GM19467 (cell line): ENCODE data around the gene GPR39.

ENCODE experiments used
- ATAC-seq: cut with Tn5 transposase; IDR thresholded peaks from one replicate; pipeline ENCODE4 v1.9.1; 2021; ENCODE audit warnings: mild to moderate bottlenecking, moderate library complexity; ENCODE audit not compliant: unreplicated experiment

Gene GPR39

DNA sequence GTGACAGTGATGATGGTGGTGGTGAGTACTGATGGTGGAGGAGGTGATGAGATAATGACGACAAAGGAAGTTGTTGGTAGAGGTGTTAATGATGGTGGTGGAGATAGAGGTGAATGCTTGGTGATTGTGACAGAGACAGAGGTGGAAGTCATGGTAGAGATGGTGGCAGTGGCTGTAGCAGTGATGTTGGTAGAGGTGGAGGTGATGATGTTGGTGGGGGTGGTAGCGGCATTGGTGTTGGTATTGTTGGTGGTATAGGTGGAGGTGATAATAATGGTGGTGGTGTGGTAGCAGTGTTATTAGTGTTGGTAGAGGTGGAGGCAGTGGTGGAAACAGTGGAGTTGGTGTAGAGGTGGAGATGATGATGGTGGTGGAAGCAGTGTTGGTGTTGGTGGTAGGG lies 217.0 kb downstream of the GPR39 start:
- no peak for ATAC-seq

DNA sequence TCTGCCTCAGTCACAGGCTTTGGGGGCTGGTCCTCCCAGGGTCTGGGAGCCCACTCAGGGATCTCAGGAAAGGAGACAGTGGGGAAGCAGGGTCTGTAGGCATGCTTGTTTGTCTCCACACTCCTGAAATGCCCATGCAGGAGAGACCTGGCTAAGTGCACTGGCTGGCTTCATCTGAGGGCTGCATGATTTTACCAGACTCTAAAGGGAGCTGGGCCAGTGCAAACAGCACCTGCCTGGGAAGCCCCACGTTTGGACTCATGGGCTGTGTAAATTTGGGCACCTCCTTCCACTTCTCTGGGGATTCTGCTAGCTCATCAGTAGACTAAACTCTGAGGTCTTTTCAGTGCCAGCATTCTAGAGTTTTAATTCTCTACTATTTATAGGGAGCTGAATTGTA lies 219.7 kb downstream of the GPR39 start:
- ATAC-seq = no peak

DNA sequence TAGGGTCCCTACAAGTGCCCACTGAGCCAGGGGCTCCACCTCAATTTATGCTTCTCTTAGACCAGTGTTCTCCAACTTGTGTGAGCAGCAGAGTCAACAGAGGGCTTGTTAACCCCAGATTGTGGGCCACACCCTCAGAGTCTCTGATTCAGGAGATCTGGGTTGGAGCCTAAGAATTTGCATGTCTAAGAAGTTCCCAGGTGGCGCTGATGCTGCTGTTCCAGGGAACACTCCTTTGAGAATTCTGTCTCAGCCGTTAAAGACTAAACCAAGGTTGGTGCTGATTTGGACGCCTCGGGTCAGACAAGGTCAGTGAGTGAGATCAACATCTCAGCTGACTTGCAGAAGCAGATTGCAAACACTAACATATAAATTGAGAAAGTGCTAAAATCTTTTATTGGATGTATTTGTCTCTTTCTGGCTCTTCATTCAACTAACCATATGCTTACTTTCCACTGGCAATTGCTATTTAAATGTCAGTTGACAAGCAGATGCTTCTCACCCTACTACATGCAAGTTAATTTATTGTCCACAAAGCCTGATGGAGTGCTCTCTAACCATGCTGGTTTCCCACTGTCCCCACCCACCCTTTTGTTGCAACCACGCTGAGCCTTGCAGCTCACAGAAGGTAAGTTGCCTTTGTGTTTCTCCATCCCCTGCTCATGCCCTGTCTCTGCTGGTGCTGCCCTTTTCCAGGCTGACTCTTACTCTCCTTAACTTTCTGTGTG lies 221.9 kb downstream of the GPR39 start:
- no peak for ATAC-seq

DNA sequence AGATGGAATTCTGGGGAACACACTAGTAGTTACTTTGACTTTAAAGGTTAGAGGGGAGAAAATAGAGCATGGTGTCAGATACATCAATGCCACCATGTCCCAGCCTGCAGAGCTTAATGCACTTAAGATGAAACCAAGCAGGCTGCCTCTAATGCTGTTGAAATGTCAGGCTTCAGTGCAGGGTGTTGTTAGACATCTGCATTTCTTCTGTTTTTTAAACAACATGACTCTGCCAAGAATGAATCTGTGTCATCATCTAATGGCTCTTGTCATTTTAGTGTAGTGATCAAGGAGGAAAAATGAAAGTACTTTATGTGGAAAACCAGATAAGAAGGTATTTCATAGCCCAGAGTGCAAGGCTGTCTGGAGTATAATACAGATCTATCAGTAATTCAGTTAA lies 223.5 kb downstream of the GPR39 start:
- no peak for ATAC-seq

DNA sequence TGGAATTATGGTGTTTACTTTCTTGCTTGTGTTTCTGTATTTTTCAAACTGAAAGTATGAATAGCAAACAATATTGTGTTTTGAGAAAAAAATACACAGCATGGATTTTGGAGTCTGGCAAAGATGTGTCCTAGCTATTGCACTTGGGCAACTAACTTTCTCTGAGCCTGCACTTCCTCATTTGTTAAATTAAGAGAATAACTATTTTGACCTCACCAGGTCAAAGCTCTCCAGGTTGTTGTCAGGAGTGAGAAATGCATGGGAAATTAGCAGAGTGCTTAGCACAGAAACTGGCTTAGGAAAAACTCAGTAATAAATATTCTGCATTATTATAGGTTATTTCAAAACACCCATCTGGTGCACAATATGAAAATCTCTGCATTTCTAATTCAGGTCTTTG lies 225.2 kb downstream of the GPR39 start:
- ATAC-seq = no peak

DNA sequence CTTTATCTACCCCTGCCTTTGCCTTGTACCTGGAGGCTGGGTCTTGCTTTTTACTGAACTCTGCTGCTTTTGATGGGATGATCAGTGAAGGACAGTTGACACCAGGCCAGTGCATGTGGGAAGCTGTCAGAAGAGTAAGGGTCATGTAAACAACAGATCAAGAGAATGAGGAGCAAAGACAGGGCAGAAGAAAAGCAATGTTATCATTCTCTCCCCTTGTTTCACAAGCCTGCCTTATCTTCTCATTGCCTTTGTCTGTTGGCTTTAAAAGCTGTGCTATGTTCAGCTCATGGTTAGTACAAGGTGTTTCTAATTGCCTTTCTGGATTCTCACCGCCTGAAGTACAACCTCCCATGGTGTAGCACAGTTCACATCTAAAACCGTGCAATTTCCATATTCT lies 225.8 kb downstream of the GPR39 start:
- no peak for ATAC-seq

DNA sequence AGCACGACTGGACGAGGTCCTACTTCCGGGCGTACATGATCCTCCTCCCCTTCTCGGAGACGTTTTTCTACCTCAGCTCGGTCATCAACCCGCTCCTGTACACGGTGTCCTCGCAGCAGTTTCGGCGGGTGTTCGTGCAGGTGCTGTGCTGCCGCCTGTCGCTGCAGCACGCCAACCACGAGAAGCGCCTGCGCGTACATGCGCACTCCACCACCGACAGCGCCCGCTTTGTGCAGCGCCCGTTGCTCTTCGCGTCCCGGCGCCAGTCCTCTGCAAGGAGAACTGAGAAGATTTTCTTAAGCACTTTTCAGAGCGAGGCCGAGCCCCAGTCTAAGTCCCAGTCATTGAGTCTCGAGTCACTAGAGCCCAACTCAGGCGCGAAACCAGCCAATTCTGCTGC lies 228.6 kb downstream of the GPR39 start:
- ATAC-seq = no peak

DNA sequence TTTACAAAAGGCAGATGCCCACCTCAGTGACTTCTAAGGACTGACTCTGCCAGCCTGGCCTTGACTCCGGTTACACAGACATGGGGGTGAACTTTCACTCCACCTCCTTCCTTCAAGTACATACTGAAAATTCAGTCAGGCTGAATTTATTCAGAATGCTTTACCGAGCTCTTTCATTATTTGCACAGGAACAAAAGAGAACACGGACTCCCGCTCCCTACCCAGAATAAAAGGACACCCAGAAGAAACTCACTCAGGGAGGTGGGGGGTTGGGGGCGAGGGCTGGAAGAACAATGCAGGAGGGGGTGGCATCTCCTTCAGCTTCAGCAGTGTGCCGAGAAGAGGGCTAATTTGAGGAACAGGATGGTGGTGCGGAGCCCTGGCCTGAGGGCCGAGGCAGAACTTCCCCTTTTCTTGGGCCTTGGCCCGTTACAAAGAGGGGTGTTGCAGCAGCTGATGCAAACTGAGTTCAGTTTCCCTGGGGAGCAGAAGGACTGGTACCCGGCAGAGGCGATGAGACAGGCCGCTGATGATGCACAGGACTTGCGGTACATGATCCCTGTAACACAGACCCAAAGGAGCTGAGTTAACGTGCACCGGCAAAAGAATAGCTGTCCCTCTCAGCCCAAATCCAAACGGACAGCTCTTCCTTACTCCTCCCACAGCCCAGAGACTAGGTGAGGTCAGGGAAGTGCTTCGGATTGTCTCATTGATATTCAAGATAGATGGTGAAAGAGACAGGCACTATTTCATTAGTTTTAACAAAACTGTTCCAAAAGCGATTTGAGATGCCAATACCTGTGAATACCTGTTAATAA lies 229.3 kb downstream of the GPR39 start:
- no peak for ATAC-seq

DNA sequence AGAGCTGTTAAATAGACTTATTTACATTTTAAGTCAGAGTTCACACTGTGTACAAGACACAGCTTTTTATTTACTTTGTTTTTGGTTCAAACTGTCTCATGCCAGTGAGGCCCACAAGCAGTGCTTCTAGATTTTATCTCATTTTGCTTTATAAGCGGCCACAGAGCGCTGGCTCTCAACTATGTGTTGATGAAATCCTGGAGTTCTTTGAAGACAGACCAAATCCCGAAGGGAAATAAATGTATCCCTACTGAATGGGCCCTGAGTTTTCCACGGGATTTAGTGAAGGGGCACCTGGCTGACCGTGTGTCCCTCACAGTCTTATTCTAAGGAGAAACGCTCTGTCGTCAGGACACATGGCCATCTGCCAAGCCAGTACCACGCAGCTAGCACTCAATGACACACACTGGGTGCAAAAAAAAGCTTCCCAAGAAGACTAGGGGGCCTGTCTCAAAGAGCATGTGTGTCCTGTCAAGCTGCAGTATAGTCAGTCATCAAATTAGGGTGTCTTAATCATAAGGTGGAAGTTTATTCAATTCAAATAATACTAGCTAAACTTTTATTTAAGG lies 230.0 kb downstream of the GPR39 start:
- ATAC-seq = no peak

DNA sequence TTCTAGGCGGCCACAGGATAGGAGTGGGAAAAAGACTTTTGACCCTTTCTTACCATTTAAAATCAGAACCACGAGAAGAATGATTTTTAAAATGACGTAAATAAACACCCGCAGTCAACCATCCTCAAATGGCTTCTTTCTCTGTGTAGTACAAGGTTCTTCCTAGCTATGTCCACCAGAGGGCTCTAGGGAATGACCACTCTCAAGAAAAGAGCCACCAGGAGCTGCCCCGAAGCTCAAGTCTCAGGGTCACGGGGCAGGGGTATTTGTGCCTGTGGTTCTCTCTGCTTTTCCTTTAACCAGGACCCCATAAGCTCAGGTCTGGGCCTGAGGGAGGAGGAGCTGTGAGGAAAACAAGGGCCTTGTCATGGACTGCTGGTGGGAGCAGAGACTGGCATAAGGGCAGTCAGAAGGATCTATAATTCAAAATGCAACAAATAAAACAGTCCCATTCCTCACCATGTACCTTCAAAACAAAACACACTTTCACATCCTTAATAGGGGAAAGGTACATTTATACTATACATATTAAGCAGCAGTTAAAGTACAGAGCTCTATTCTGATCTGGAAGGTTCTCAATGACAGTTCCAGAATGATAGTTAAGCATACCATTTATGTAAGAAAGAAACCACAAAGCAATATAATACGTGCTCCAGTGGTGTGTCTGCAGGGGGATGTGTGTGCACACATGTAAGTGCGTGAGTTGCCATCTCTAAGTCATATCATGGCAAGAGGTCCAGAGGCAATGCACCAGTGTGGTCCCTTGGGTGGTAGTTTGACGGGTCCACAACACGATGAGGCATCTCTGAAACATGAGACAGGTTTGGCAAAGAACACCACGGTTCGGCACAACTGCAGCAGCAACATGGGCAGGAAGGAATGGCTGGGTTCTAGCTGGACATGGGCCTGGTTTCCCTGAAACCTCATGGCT lies 234.8 kb downstream of the GPR39 start:
- ATAC-seq = no peak

DNA sequence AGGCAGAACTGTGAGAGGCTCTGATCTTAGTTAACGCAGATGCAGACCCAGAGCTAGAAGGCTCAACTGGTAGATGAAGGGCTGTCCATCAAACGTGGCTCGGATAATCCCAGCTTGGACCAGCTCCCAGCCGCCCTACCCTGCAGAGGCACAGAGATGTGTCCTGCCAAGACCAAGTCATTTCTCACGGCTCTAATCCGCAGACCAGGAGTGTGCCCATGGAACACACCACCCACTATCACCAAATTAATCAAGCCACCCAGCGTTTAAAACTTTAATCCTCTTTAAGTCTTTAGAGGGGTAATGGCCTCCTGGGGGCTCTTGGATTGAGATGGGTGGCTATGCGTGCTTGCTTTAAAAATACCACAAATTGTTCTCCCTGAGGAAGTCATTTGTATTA lies 235.9 kb downstream of the GPR39 start:
- ATAC-seq = no peak

DNA sequence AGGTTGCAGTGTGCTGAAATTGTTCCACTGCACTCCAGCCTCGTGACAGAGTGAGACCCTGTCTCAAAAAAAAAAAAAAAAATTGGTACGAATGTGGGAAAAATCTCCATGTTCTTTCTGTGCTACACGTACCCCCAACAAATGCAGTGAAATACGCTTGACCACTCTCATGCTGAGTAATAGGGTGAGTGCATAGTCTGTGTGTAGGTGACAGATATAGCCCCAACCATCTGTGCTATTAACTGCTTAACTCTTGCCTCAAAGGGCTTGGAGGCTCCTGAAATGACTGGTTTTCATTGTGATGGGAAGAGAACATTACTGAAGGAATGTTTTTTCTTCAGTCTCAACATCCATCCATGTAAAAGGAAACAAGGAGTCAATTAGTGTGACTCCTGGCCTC lies 237.7 kb downstream of the GPR39 start:
- ATAC-seq = no peak

DNA sequence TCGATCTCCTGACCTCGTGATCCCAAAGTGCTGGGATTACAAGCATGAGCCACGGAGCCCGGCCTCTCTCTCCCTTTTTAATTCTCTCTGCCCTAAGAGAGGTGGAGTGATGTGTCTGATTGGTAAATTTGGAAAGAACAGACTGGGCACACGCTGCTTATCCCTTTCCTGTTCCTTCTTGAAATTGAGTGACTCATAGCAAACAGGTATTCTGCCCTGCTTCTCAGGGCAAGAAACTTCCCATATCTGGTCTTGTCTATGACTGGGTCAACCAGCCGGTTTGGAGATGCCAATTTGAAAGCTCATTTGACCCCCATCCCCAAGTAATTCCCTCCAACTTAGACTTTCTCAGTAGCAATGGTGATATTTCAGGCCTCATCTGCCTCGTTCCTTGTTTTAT lies 238.4 kb downstream of the GPR39 start:
- no peak for ATAC-seq

DNA sequence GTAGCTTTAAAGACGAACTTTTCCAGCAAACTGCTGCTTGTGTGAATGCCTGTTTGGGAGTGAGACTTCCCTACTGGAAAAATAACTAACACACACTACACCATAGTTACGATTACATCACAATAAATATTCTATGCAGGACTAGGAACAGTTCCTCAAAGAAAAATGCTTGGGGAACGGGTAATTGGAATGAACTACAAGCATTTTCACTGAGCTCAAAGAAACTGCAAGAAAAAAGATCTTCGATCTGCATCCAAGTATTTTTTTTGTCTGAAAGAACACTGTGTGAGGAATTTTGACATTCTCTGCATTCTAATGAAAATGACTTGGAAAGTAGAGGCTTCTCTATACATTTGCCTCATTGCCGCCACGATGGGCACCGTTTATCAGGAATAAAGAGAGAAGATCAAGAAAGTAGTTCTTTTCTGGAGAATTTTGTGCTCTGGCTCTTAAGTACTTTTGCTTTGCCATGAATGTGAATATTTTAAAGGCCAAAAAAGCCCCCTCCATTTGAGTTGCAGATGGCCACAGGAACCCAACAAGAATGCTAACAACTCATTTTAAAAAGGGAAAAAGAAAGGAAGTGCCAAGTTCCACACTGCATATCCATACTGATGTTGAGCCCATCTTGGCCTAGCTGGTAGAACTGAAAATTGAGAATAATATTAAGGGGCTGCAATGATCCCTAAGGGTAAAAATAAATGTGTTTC lies 239.8 kb downstream of the GPR39 start:
- ATAC-seq = no peak

DNA sequence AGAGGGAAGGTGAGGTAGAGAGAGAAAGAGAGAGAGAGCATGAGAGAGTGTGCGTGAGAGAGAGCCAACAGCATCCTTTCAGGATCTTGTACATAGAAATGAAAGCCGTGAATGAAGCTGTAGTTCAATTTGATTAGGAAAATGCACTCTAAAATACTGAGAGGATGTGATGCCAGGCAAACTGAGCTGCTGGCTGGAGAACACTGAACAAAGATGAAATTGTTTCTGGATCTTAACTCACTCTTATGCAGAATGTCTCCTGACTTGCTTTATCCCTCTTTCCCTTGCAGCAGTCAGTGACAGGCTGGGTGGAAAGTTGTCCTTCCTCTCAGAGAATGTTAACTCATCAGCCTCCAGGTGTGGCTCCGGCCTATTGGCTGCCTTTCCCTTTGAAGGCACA lies 242.7 kb downstream of the GPR39 start:
- no peak for ATAC-seq

DNA sequence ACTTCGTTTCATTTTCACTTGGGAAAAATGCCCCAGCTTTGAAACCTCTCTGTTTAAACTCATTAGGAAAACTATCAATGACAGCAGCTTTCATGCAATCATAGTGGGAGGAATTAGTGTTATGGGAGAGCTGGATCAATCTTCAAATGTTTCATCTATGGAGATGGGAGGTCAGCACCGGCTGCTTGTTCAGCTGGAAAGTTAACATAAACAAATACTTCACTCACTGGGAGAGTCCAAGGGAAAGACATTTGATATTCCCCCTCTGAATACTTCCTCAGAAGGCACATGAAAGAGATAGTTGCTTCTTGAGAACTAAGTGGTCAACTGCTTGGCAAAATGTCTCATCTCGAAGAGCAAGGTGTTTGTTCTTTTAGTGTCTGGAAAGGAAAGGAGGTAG lies 246.1 kb downstream of the GPR39 start:
- no peak for ATAC-seq

DNA sequence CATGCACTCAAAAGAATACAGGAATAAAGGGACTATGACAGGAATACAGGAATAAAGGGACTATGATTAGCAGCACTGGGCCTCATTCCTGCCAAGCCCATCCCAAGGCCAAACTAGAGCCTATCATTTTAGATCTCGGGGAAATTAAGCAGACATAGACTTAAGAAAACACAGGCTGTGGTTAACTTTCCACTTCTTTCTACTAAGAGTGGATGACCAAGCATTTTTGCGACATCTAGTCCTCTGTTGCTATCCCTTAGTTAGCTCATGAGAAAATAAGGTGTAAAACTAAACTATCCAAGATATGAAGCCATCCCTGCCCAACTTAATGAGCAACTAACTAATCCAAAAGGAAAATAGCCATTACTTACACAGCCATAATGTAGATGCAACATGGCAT lies 247.5 kb downstream of the GPR39 start:
- ATAC-seq = no peak

DNA sequence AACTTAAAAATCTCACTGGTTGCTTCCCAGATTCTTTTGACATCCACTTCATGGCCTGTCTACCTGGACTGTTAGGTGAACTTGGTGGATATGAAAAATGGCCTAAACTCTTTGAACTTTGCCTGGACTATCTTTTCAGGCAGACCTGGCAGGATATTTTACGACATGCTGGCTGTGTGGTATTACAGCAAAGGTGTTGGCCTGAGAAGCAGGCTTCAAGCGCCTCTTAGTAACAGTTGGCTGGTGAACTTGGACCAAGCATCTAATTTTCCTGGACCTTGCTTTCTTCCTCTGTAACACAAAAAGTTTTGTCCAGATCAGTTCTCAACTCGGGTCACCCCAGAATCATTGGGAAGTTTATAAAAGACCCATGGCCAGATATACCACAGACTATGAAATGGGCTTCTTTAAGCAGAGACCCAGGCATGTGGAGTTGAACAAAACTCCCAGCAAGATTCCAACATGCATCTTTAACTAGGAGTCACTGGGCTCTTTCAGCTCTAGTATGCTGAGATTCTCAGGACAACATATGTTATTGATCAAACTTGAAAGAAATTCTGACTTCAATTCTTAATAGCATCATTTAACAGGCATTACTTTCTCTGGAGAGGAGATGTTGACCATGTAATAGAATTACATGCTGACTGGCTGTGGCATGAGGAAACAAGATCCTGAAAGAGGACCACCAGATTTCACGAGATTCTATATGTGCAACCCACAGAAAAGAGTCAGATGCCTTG lies 249.0 kb downstream of the GPR39 start:
- ATAC-seq = no peak

DNA sequence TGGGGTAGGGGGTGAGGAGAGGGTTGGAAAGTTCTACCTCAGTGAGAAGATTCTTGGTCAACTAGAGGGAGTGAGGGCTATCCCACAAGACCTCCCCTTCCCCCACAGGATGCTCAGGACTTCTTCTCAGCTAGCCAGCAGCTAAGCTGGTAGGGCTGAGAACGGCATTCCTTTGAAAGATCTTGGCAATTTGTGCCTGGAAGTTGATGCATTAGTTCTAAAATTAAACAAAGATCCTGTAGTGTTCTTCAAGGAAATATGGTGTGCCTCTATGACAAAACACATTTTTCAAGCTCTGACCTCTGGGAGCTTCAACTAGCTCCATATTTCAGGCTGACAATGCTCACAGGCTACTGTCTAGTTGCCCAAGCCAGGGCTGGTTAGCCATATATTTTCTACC lies 251.1 kb downstream of the GPR39 start:
- no peak for ATAC-seq
